CD4-positive, alpha-beta T cell treated with Interleukin-21 for 1 hour (primary cell): ENCODE results near the gene SMIM27.
A peak's percentile ranks its signal among the peaks of the same experiment; 100 is the strongest.
"Not testable (repeated sequence)": the region's sequence is repeated elsewhere in the genome, so short reads cannot be mapped to it uniquely, and the experiment has no call there.

Source experiments
- DNase-seq: peaks from one replicate; pipeline ENCODE4 v3.0.0-alpha.2; 2020

SMIM27 gene

GRCh38 chr9:32558408-32558934 lies 6.3 kb downstream of the SMIM27 start:
- DNase-seq = no peak

GRCh38 chr9:32565967-32566366 lies 13.8 kb downstream of the SMIM27 start:
- DNase-seq = no peak

GRCh38 chr9:32566770-32567169 lies 14.6 kb downstream of the SMIM27 start:
- DNase-seq = no peak

DNA sequence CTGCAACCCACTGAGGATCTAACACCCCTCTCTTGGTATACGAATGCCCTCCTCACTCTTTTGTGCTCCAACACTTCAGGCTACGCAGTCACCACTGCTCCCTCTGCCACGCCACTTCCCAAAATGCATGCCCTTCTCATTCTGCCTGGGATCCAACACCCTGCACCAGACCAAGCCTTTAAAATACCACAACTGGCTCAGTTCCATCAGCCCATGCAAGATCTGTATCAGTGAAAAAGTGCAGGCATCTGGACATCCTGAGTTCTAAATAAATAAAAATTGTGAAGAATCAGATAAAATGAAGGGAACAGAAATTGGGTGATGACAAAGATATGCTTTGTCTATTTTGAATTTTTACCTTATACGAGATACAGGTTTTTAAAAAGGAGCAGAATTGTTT lies 18.1 kb downstream of the SMIM27 start:
- DNase-seq = no peak

DNA sequence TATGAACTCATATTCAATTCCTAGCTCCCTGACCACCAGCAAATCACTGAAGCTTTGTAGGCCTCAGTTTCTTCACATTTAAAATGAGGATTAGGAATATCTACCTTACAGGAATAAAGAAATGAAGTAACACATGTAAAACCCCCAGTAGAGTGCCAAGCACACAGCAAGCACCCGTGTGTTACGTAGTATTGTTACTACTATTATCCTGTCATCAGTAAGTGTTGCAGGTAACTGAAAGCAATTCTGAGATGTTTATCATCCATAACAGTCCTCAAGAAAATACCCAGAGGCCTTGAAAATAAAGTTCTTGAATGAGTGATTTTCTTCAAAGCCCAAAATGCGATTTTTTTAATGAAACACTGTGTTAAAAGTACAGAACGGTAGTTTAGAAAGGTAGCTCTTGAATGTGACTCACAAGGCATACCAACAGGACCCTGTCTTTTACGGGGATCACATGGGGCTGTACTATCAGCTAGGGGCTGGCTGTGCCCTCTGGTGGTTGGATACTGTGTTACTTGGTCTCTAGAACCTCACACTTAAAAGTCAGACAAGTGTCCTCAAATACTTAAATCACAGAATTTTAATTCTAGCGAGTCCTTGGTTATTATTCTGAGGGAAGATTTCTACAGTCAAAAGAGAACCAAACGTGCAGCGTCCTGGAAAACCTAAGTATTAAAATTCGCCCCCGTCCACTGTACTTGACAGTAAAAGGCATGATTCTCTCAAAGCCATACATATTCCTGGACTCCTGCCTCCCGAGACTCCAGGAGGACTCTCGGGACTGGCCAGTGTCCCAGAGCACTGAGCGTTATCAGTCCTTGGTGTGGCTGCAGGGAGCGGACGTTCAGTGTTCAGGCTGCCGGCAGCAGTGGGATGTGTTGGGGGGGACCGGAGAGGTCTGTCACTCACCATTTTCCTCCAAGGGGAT lies 20.1 kb downstream of the SMIM27 start:
- peak; percentile 86 for DNase-seq

DNA sequence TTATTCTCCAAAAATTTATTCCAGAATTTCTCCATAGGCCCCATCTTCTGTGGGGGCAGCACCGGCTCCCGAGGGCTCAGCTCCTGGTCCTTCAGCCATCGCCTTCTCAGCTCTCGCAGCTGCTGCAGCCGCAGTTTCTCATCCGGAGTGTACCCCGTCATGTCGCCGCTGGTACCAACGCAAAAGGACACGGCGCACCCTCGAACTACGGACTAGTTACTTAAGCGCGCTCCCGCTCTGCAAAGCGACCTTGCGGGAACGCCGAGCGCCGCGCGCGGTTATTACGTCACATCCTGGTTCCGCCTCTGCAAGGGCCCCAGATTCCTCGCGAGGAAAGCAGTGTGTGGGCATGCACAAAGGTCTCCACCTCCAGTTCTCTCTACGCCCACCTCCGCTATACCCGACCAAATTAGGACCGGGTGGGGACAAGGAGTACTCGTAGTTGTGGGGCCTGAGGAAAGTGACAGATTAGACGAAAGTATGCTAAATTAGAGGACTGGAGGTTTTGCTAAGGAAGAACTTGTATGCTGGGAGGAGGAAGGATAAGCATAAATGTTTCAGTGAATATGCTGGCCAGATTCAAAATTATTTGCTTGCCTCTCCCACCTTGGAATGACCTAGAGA lies 20.9 kb downstream of the SMIM27 start, which contains the start of gene NDUFB6:
Gene NDUFB6, minus strand, starts transcription at position 260 of the 624 bp plus-strand sequence. Its CDS starts 99 bp downstream, at position 161.
- DNase-seq = peak; percentile 96

- DNase-seq = no peak
Measured at GRCh38 chr9:32573821-32574220, 21.7 kb downstream of the SMIM27 start.

GRCh38 chr9:32574858-32575257 lies 22.7 kb downstream of the SMIM27 start:
- DNase-seq = no peak

DNA sequence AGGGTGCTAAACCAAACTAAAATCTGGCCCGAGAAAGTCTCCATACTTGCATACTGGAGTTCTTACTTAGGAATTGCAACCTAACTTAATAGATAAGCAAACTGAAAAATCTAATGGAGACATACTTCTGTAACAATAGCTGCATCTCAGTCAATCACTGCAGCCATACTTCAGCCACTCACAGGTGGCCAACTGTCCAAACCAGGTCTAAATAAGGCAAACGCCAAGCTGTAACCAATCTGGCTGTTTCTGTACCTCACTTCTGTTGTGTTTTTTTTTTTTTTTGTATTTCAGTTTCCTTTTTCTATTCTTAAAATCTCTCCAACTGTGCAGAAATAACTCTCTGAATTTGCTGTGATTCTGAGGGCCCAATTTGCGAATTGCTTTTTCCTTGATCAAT lies 25.2 kb downstream of the SMIM27 start:
- DNase-seq = no peak

DNA sequence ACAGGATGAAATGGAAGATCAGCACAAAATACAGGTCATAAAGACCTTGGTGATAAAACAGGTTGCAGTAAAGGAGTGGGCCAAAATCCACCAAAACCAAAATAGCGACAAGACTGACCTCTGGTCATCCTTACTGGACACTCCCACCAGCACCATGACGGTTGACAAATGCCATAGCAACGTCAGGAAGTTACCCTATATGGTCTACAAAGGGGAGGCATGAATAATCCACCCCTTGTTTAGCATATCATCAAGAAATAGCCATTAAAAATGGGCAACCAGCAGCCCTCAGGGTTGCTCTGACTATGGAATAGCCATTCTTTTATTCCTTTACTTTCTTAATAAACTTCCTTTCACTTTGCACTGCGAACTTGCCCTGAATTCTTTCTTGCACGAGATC lies 26.8 kb downstream of the SMIM27 start:
- no peak for DNase-seq

- peak; percentile 82 for DNase-seq
Measured at GRCh38 chr9:32579706-32580331, 27.7 kb downstream of the SMIM27 start.

- no peak for DNase-seq
Measured at GRCh38 chr9:32580631-32581300, 28.6 kb downstream of the SMIM27 start.

DNA sequence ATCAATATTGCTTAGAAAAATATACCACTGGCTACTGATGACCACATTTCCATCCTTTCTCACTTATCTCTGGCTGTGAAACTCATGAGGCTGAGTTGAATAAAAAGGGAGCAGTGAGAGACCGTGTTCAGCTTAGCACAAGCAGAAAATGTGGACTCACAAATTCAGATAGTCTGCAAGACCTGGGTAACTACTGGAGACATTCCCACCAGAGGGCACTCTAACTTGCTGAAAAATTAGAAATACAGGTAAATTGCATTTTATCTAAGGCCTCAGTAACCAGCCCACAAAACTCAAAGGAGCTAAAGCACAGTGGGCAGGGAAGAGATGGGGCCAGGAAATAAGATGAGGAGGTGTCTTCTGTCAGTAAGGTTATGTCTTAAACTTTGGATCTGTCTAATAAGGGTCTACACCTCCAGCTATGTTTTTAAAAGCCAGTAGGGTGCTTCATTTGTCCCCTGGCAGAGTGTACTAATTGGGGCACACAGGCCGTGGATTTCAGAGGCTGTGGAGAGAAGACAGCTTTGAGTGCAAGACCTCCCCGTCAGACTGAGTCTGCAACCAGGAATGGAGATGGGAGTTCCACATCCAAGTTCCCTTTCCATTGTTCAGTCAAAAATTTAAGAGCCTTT lies 29.5 kb downstream of the SMIM27 start:
- DNase-seq = peak; percentile 55

GRCh38 chr9:32584784-32585183 lies 32.7 kb downstream of the SMIM27 start:
- no peak for DNase-seq

DNA sequence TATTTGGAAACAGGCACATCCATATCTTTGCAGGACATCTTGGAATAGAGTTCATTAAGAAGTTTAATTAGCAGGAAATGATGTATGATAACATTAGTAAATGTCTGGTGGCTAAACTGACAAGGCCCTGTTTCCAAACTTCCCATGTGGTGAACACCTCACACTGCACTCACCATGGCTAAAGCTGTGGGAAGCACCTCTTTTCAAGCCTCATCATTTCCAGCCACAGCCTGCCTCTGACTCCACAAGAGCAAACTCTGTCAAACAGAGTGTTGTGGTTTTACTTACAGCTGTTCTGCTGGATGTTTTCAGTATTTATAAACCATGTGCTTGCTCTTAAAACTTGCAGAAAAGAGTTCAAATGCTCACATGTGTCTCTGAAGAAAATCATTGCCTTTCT lies 35.8 kb downstream of the SMIM27 start:
- DNase-seq = no peak

GRCh38 chr9:32589083-32589723 lies 37.1 kb downstream of the SMIM27 start:
- peak; percentile 23 for DNase-seq

GRCh38 chr9:32590476-32590875 lies 38.3 kb downstream of the SMIM27 start:
- DNase-seq = no peak

DNA sequence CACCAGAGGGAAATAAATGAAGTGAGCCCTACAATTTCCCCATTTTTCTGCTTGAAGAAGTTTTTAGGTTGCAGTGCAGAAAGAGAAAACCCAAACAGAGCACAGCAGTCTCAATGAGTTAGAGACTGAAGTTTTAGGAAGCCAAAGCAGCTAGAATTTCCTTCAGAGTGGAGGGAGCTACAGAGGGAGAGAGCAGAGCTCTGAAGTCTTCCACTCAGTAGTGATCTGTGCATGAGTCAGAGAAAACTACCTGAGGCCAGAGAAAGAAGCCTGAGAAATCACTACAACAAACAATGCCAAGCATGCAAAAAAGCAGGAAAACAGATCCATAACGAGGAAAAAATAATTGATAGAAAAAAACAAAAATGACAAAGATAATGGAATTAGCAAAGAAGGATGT lies 38.8 kb downstream of the SMIM27 start:
- DNase-seq = no peak

DNA sequence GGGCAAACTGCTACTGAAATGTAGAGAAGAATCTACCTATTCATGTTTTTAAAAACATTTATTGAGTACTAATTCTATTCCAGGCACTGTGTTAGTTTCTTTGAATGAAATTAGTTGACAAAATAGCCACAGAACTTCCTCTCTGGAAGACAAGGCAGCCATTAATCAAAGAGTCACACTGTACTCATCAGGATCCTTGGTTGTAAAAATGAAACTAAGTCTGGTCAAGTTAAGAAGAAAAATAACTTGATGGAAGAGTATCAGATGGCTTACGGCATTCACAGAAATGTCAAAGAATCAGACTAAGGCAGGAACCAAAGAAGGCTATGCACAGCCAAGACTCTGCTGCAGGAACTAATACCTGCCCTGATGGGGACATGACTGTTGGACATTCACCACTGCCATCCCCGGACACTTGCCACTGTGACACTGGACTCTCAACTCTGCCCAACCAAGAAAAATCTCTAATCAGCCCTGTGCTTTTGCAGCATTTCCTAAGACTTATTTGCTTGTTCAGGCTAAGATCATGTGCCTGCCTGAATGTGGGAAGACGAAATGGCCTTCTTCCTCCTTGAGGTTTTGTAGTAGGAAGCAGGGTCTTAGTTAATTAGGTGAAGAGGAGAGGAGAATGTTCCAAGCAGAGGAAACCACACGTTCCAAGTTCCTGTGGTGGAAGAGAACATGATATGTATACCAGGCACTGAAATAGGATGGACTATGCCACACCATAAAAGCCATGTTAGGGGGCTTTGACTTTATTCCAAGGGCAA lies 44.2 kb downstream of the SMIM27 start:
- no peak for DNase-seq

DNA sequence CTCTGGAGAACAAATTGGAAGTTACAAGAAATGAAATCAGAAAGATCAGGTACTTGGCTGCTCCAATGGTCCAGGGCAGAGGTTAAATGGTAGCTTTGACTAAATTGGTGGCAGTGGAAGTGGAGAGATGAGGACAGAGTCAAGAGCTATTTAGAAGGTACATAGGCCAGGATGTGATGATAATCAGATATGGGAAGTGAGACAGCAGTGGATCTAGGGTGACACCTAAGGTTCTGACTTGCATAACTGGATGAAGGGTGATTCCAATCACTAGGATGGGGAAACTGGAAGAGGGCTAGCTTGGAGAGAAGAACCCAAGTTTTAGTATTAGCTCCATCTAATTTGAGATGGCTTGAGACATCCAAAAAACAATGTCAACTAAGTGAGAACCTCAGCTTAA lies 44.8 kb downstream of the SMIM27 start:
- no peak for DNase-seq

DNA sequence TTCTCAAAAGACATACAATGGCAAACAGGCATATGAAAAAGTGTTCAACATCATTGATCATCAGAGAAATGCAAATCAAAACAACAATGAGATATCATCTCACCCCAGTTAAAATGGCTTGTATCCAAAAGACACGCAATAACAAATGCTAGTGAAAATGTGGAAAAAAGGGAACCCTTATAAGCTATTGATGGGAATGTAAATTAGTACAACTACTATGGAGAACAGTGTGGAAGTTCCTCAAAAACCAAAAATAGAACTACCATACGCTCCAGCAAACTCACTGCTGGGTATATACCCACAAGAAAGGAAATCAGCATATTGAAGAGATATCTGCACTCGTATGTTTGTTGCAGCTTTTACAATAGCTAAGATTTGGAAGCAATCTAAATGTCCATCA lies 46.9 kb downstream of the SMIM27 start:
- not testable (repeated sequence) for DNase-seq
